Measurements from ENCODE around the gene CCDC18. TPM values are rescaled to one million over a fixed set of nuclear protein-coding genes. Genes with fewer than 3 reads are reported as not detected.
"Not testable (repeated sequence)": the region's sequence is repeated elsewhere in the genome, so short reads cannot be mapped to it uniquely, and the experiment has no call there.

The CCDC18 gene
- total RNA-seq, 6 experiments from 2014 or later = 2.3 to 6.9 (median 3.5) TPM

- ATAC-seq = no peak
- Histone ChIP-seq H3K27me3 (no peaks in the 10 kb centered on the region), H3K27ac (no peak overlapping the region), H3K4me3 (no peak overlapping the region), H3K9me3 (no peaks in the 10 kb centered on the region), H3K36me3 (no peaks in the 10 kb centered on the region), H3K4me1 (peaks cover 0 to 7% (median 0%) of the 10 kb centered on the region in 4 donors)
- 88% methylated on average over 3 of the region's 3 CpGs for WGBS (ENCODE audit: insufficient coverage, low coverage, low lambda C conversion rate, missing lambda C conversion rate)
- DNase-seq = no peak
- TF ChIP-seq, protein P1, sequence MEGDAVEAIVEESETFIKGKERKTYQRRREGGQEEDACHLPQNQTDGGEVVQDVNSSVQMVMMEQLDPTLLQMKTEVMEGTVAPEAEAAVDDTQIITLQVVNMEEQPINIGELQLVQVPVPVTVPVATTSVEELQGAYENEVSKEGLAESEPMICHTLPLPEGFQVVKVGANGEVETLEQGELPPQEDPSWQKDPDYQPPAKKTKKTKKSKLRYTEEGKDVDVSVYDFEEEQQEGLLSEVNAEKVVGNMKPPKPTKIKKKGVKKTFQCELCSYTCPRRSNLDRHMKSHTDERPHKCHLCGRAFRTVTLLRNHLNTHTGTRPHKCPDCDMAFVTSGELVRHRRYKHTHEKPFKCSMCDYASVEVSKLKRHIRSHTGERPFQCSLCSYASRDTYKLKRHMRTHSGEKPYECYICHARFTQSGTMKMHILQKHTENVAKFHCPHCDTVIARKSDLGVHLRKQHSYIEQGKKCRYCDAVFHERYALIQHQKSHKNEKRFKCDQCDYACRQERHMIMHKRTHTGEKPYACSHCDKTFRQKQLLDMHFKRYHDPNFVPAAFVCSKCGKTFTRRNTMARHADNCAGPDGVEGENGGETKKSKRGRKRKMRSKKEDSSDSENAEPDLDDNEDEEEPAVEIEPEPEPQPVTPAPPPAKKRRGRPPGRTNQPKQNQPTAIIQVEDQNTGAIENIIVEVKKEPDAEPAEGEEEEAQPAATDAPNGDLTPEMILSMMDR (IDR thresholded peaks at IDR 0.05) = no peak
- no peak for TF ChIP-seq POLR2A (IDR thresholded peaks at IDR 0.05)
- intact Hi-C loops (cut with DNase I) = no loop called here
Observed at GRCh38 chr1:93239863-93240262, 59.3 kb downstream of the CCDC18 start.

DNA sequence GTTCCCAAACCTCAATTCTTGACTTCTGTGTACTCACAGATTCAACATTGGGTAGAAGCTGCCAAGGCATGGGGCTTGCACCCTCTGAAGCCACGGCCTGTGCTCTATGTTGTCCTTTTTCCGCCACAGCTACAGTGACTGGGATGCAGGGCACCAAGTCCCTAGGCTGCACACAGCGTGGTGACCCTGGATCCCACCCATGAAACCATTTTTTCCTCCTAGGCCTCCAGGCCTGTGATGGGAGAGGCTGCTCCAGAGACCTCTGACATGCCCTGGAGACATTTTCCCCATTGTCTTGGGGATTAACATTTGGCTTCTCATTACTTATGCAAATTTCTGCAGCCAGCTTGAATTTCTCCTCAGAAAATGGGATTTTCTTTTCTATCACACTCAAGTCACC, 62.7 kb downstream of the CCDC18 start:
- intact Hi-C loops (cut with DNase I); DNase-seq; H3K4me3 ChIP-seq; H3K9me3 ChIP-seq; H3K36me3 ChIP-seq; ATAC-seq; H3K27ac ChIP-seq; H3K4me1 ChIP-seq; H3K27me3 ChIP-seq: not testable (repeated sequence)
- WGBS (ENCODE audit: insufficient coverage, low coverage, low lambda C conversion rate, missing lambda C conversion rate) = 100% methylated on average over 1 of the region's 3 CpGs

- ATAC-seq (no peak), DNase-seq (no peak)
- Histone ChIP-seq H3K4me3 (no peak overlapping the region), H3K4me1 (no peaks in the 10 kb centered on the region), H3K27me3 (no peaks in the 10 kb centered on the region), H3K27ac (no peak overlapping the region), H3K36me3 (no peaks in the 10 kb centered on the region), H3K9me3 (no peaks in the 10 kb centered on the region)
- intact Hi-C loops (cut with DNase I) = no loop called here
- 22% methylated on average over 1 of the region's 1 CpG for WGBS (ENCODE audit: insufficient coverage, low coverage, low lambda C conversion rate, missing lambda C conversion rate)
- TF ChIP-seq POLR2A (IDR thresholded peaks at IDR 0.05) = no peak
- TF ChIP-seq, protein P1 (IDR thresholded peaks at IDR 0.05) = no peak
Observed at GRCh38 chr1:93244298-93245069, 64.0 kb downstream of the CCDC18 start.

GRCh38 chr1:93251966-93252365, 71.4 kb downstream of the CCDC18 start:
- no peak for ATAC-seq
- intact Hi-C loops (cut with DNase I) = no loop called here
- Histone ChIP-seq H3K4me1 (no peaks in the 10 kb centered on the region), H3K36me3 (no peaks in the 10 kb centered on the region), H3K27me3 (no peaks in the 10 kb centered on the region), H3K4me3 (no peak overlapping the region), H3K27ac (no peak overlapping the region), H3K9me3 (no peaks in the 10 kb centered on the region)
- WGBS (ENCODE audit: insufficient coverage, low coverage, low lambda C conversion rate, missing lambda C conversion rate) = 100% methylated on average over 1 of the region's 1 CpG
- no peak for TF ChIP-seq POLR2A (IDR thresholded peaks at IDR 0.05)
- TF ChIP-seq, protein P1 (IDR thresholded peaks at IDR 0.05) = no peak
- no peak for DNase-seq

- Histone ChIP-seq H3K36me3 (no peaks in the 10 kb centered on the region), H3K27ac (no peak overlapping the region), H3K4me3 (no peak overlapping the region), H3K4me1 (no peaks in the 10 kb centered on the region), H3K9me3 (no peaks in the 10 kb centered on the region), H3K27me3 (no peaks in the 10 kb centered on the region)
- no peak for DNase-seq
- intact Hi-C loops (cut with DNase I) = no loop called here
- WGBS (ENCODE audit: insufficient coverage, low coverage, low lambda C conversion rate, missing lambda C conversion rate) = 88% methylated on average over 2 of the region's 2 CpGs
- ATAC-seq = no peak
- no peak for TF ChIP-seq POLR2A (IDR thresholded peaks at IDR 0.05)
- TF ChIP-seq, protein P1 (IDR thresholded peaks at IDR 0.05) = no peak
Observed at GRCh38 chr1:93252598-93252997, 72.1 kb downstream of the CCDC18 start.
